ENCODE results near the gene FAM184B. TPM values are rescaled to one million over a fixed set of nuclear protein-coding genes. Genes with fewer than 3 reads are reported as not detected.
"Not testable (repeated sequence)": the region's sequence is repeated elsewhere in the genome, so short reads cannot be mapped to it uniquely, and the experiment has no call there.

Gene FAM184B
- total RNA-seq, 1 donor from 2014 or later, result not detected

DNA sequence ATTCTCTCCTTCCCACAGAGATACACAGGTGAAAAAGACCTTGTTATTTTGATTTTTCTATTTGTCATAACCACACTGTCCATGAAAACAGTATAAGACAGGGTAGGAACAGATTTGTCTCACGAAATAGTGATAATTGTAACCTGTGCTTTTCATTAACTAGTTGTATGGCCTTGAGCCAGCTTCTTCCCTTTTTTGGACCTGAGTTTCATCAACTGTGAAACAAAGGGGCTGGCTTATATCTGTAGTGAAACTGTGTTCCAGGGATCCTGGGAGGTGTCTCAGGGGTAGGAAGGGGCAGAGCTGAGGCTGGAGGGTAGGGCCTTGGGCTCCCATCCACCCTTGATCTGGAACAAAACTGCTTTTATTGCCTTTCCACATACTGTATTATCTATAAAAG lies 116.1 kb downstream of the FAM184B start:
- H3K27ac Mint-ChIP-seq, result no peak overlapping the region
- Histone ChIP-seq H2AFZ (replicated peaks) (no peak overlapping the region), H3K27ac (no peak overlapping the region), H3K4me3 (no peak overlapping the region), H3K4me1 (no peaks in the 10 kb centered on the region), H4K20me1 (ENCODE audit: low read depth) (no peaks in the 10 kb centered on the region), H3K36me3 (no peaks in the 10 kb centered on the region), H3K4me2 (no peak overlapping the region), H3K79me2 (ENCODE audit: low read depth) (no peaks in the 10 kb centered on the region), H3K9ac (no peak overlapping the region), H3K9me3 (ENCODE audit: low read depth) (no peaks in the 10 kb centered on the region), H3F3A (ENCODE audit: low read depth) (no peaks in the 10 kb centered on the region), H3K27me3 (no peaks in the 10 kb centered on the region)
- peaks cover 2% of the 10 kb centered on the region for H3K27me3 Mint-ChIP-seq (ENCODE audit: insufficient read depth, low read depth)
- no peaks in the 10 kb centered on the region for H3K4me1 Mint-ChIP-seq
- H3K9me3 Mint-ChIP-seq, result no peaks in the 10 kb centered on the region
- H3K4me3 Mint-ChIP-seq, result no peak overlapping the region
- no peaks in the 10 kb centered on the region for H3K36me3 Mint-ChIP-seq
- DNase-seq (ENCODE audit: low spot score), result no peak
- TF ChIP-seq EZH2phosphoT487 (IDR thresholded peaks at IDR 0.05) (no peak), EZH2 (IDR thresholded peaks at IDR 0.05) (no peak)
- TF ChIP-seq, protein P1, sequence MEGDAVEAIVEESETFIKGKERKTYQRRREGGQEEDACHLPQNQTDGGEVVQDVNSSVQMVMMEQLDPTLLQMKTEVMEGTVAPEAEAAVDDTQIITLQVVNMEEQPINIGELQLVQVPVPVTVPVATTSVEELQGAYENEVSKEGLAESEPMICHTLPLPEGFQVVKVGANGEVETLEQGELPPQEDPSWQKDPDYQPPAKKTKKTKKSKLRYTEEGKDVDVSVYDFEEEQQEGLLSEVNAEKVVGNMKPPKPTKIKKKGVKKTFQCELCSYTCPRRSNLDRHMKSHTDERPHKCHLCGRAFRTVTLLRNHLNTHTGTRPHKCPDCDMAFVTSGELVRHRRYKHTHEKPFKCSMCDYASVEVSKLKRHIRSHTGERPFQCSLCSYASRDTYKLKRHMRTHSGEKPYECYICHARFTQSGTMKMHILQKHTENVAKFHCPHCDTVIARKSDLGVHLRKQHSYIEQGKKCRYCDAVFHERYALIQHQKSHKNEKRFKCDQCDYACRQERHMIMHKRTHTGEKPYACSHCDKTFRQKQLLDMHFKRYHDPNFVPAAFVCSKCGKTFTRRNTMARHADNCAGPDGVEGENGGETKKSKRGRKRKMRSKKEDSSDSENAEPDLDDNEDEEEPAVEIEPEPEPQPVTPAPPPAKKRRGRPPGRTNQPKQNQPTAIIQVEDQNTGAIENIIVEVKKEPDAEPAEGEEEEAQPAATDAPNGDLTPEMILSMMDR (IDR thresholded peaks at IDR 0.05), result no peak

DNA sequence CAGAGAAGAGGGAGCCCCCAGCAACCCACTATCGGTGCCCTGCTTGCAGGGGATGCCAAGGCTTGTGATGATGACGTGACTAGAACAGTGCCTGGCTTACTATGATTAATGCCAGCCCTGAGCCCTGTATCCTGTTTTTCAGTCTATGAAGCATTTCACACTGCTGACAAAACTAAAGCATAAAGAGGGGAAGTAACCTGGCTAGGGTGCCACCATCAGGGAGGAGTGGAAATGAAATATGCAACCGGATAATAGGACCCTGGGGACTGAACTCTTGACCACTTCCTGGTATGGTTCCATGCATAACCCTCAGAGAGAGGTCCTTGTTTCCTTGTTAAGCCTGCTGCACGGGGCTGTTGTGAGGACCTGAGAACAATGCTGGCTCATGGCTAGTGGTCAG lies 116.7 kb downstream of the FAM184B start:
- H3K27ac ChIP-seq, result no peak overlapping the region
- Mint-ChIP-seq H3K9me3 (no peaks in the 10 kb centered on the region), H3K36me3 (no peaks in the 10 kb centered on the region), H3K4me3 (no peak overlapping the region), H3K27ac (no peak overlapping the region), H3K4me1 (no peaks in the 10 kb centered on the region), H3K27me3 (ENCODE audit: insufficient read depth, low read depth) (peaks cover 2% of the 10 kb centered on the region)
- no peak overlapping the region for H3K4me2 ChIP-seq
- H3K27me3 ChIP-seq, result no peaks in the 10 kb centered on the region
- no peak overlapping the region for H3K9ac ChIP-seq
- H3K4me3 ChIP-seq, result no peak overlapping the region
- H3F3A ChIP-seq (ENCODE audit: low read depth), result no peaks in the 10 kb centered on the region
- TF ChIP-seq EZH2 (IDR thresholded peaks at IDR 0.05), result no peak
- no peak for TF ChIP-seq EZH2phosphoT487 (IDR thresholded peaks at IDR 0.05)
- TF ChIP-seq, protein P1 (IDR thresholded peaks at IDR 0.05), result no peak
- no peaks in the 10 kb centered on the region for H3K79me2 ChIP-seq (ENCODE audit: low read depth)
- DNase-seq (ENCODE audit: low spot score), result no peak
- H3K4me1 ChIP-seq, result no peaks in the 10 kb centered on the region
- no peaks in the 10 kb centered on the region for H3K9me3 ChIP-seq (ENCODE audit: low read depth)
- no peak overlapping the region for H2AFZ ChIP-seq (replicated peaks)
- no peaks in the 10 kb centered on the region for H3K36me3 ChIP-seq
- H4K20me1 ChIP-seq (ENCODE audit: low read depth), result no peaks in the 10 kb centered on the region

DNA sequence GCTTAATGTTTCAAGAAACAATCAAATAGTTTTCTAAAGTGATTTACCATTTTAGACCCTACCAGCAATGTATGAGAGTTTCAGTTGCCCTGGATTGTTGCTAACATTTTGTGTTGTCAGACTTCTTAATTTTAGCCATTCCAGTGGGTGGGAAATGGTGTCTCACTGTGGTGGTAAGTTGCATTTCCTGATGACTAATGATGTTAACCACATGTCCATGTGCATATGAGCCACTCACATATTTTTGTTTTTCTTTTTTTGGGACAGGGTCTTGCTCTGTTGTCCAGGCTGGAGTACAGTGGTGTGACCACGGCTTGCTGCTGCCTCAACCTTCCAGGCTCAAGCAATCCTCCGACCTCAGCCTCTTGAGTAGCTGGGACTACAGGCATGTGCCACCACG lies 118.7 kb downstream of the FAM184B start:
- no peak for DNase-seq (ENCODE audit: low spot score)
- H3K9me3 ChIP-seq (ENCODE audit: low read depth), result no peaks in the 10 kb centered on the region
- no peak overlapping the region for H3K4me3 Mint-ChIP-seq
- TF ChIP-seq, protein P1 (IDR thresholded peaks at IDR 0.05), result no peak
- TF ChIP-seq EZH2 (IDR thresholded peaks at IDR 0.05) (no peak), EZH2phosphoT487 (IDR thresholded peaks at IDR 0.05) (no peak)
- no peak overlapping the region for H3K27ac Mint-ChIP-seq
- no peaks in the 10 kb centered on the region for H3K27me3 ChIP-seq
- H3K4me3 ChIP-seq, result no peak overlapping the region
- H3K9ac ChIP-seq, result no peak overlapping the region
- H3K4me1 ChIP-seq, result no peaks in the 10 kb centered on the region
- no peak overlapping the region for H3K27ac ChIP-seq
- H3K9me3 Mint-ChIP-seq, result no peaks in the 10 kb centered on the region
- no peak overlapping the region for H2AFZ ChIP-seq (replicated peaks)
- H3K27me3 Mint-ChIP-seq (ENCODE audit: insufficient read depth, low read depth), result peaks cover 2% of the 10 kb centered on the region
- no peaks in the 10 kb centered on the region for H3K36me3 Mint-ChIP-seq
- H4K20me1 ChIP-seq (ENCODE audit: low read depth), result no peaks in the 10 kb centered on the region
- H3K4me2 ChIP-seq, result no peak overlapping the region
- no peaks in the 10 kb centered on the region for H3K36me3 ChIP-seq
- H3F3A ChIP-seq (ENCODE audit: low read depth), result no peaks in the 10 kb centered on the region
- no peaks in the 10 kb centered on the region for H3K4me1 Mint-ChIP-seq
- no peaks in the 10 kb centered on the region for H3K79me2 ChIP-seq (ENCODE audit: low read depth)

DNA sequence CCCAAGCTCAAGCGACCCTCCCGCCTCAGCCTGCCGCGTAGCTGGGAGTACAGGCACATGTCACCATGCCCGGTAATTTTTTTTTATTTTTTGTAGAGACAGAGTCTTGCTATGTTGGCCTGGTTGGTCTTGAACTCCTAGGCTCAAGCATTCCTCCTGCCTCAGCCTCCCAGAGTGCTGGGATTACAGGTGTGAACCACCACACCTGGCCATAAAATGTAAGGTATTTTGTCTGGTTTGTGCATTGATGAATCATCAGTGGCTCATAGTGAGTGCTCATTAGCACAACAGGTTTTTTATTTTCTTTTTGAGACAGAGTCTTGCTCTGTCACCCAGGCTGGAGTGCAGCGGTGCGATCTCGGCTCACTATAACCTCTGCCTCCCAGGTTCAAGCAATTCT lies 122.2 kb downstream of the FAM184B start:
- H3K4me3 ChIP-seq; H3K79me2 ChIP-seq (ENCODE audit: low read depth); H4K20me1 ChIP-seq (ENCODE audit: low read depth); H3K9ac ChIP-seq; H3K36me3 Mint-ChIP-seq; H3K27me3 ChIP-seq; H3K36me3 ChIP-seq; H3K4me1 ChIP-seq; H3K9me3 Mint-ChIP-seq; H3F3A ChIP-seq (ENCODE audit: low read depth); H3K4me1 Mint-ChIP-seq; H3K27ac ChIP-seq; H3K27me3 Mint-ChIP-seq (ENCODE audit: insufficient read depth, low read depth); H3K4me3 Mint-ChIP-seq; DNase-seq (ENCODE audit: low spot score); H2AFZ ChIP-seq (replicated peaks); H3K9me3 ChIP-seq (ENCODE audit: low read depth); H3K27ac Mint-ChIP-seq; H3K4me2 ChIP-seq: not testable (repeated sequence)

Data from neural progenitor cell (in vitro differentiated cells).